Stimulated activated CD8-positive, alpha-beta memory T cell treated with anti-CD3 and anti-CD28 coated beads, Interleukin-7, amount 100 ng/mL, for 48 hours (primary cell): Measurements from ENCODE around the gene C14orf180.

Experiments
- DNase-seq, 2 donors: peaks; one replicate each; pipeline ENCODE4 v3.0.0-alpha.2; 2020; ENCODE audit warnings: low read depth in 1 of 2; ENCODE audit errors: extremely low read depth in 1 of 2

Gene C14orf180

GRCh38 chr14:104560586-104560945 is 19.0 kb upstream of the C14orf180 start:
- DNase-seq: no peak

DNA sequence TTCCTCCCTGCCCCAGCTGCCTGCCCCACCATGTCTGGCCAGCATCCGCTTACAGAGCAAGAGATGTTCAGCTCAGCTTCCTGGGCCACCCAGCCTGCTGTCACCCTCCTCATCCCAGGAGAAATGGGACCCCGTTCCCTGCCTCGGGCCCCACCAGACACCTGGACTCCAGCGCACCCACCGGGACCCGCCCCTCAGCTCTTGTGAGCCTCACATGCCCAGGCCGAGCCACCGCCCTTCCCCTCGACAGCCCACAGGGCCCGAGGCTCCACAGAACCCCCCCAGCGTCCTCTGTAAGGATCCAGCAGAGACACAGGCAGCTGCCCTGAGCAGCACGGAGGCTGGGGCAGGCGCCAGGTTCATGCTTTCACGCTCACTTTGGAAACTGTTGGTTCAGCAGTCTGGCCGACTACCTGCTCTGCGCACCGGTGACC is 18.4 kb upstream of the C14orf180 start:
- no peak for DNase-seq

GRCh38 chr14:104561632-104562495 is 17.7 kb upstream of the C14orf180 start:
- no peak for DNase-seq

DNA sequence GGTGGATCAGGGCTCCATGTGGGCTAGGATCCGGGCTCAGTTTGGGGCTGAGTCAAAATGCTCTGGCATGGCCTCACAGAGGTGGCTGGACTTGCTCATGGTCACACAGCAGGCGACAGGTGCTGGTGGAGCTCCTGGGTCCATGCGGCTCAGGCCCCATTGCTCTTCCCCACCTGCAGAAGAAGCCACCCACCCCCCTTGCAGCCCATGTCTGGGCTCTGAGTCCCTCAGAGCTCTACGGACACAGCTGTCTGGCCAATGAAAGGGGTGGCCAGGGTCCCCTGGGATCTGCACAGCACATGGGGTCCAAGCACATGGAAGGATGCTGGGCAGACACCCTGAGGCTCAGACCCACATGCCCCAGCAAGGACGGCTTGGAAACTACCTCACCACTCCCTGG is 17.0 kb upstream of the C14orf180 start:
- no peak for DNase-seq

DNA sequence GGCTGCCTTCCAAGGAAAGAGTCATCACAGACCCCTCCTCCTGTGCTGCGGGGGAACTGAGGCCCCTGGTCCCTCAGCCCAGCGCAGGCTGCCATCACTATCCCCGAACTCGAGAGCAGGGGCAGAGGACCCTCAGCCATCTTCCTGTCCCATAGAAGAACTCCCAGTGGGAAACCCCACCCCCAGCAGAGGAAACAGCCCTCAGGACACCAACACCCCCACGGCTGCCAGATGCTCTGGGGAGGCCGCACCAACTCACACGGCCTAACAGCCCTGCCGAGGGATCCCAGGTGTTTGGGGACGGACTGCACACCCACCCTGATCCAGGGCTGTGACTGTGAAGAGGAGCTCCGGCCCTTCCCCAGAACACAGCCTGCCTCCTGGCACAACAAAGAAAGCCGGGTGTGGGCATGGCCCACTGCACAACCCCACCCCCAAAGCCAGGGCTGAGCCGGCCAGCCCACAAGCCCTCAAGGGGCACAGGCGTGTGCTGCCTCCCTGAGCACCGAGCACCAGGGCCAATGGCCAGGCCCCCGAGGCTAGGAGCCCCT is 16.3 kb upstream of the C14orf180 start:
- DNase-seq: no peak

- DNase-seq: peak; percentile 22 to 39
These were observed 15.6 kb upstream of the C14orf180 start for GRCh38 chr14:104563742-104564615.

DNA sequence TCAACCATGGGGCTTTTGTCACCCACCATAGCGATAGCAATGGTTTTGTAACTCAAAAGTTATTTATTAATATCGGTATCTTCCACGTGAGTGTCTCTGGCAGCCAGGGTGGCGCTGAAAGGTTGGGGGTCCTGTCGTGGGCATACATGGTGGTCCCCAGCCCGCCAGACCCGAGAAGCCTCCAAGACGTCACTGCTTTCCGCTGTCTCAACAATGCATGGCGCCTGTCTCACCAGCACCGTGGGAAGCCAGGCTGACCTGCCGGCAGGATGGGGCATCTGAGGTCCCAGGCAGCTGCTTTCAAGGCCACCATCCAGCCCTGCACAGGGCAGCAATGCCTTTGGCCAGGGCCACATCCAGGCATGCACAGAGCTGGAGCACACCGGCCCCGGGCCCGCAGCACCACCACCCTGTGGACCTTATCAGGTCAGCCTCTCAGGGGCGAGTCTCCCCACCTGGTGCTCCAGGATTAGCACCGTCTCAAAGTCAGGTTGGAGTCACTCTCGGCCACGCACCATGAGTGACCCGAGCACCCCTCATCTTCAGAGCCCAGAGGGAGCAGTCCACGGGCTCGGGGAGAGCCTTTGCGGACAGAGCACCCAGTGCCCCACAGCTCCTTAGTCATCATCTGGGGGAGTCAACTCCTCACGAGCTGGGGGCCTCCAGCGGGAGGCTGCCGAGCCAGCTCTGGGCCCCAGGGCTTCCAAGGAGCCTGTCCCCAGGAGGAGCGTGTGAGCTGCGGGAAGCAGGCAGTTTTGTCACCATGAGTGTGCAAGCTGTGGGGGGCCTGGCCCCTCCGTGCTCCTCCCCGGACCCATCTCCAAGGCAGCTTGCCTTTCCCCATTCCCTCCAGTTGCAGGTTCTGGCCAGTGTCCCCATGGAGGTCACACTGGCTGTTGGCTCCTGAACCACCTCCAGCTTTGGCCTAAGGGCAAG is 14.6 kb upstream of the C14orf180 start:
- no peak for DNase-seq

DNA sequence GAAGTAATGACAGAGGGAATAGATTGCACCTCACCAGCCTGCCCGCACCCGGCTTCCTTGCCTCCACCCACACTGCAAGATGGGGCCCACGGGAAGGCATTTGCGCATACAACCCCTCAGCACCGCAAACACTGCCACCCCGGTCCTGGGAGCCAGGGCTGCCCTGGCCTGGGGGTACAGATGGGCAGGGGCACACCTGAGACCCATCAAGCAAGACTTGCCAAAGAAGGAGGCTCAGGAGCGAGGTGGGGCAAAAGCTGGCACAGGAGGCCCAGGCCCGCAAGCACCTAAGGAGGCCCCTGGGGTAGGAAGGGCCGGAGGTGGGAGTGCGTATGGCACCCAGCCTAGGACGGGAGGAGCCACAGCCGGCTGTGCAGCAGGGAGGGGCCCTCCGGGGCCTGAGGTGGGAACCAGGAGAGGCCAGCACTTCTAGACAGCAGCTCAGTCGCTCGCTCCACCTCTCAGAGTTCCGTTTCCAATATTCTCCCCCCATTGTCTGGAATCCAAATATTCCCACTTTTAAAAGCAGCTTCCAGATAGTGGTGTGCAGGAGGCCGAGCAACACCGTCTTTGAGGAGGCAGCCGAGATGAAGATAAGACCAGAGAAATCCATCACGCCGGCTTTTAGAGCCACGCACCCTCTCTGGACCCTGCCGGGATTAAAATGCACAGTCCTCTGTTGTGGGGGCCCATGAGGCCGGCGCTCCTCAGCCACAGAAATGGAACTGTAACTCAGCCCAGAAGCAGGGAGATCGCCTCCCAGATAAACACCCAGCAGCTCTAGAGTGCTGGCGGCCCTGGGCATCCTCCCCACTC is 12.2 kb upstream of the C14orf180 start:
- DNase-seq: no peak

DNA sequence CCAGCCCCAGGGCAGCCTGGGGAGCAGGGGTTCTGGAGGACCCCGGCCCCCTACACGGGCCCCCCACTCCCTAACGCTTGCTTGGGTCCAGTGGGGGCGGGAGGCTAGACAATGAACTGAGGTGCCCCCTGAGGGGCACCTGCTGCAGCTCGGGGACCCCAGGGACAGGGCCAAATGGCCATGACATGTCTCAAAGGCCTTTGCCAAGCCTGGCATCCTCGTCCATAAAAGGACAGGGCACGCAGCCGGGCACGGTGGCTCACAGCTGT is 11.7 kb upstream of the C14orf180 start:
- DNase-seq: no peak

GRCh38 chr14:104568620-104569019 is 10.9 kb upstream of the C14orf180 start:
- DNase-seq: no peak

GRCh38 chr14:104569435-104569834 is 10.1 kb upstream of the C14orf180 start:
- DNase-seq: no peak

GRCh38 chr14:104571246-104571645 is 8.3 kb upstream of the C14orf180 start:
- no peak for DNase-seq

GRCh38 chr14:104572024-104572626 is 7.4 kb upstream of the C14orf180 start:
- no peak for DNase-seq

GRCh38 chr14:104572668-104573067 is 6.9 kb upstream of the C14orf180 start:
- DNase-seq: no peak

- DNase-seq: no peak
These were observed 5.6 kb upstream of the C14orf180 start for GRCh38 chr14:104573930-104574329.

DNA sequence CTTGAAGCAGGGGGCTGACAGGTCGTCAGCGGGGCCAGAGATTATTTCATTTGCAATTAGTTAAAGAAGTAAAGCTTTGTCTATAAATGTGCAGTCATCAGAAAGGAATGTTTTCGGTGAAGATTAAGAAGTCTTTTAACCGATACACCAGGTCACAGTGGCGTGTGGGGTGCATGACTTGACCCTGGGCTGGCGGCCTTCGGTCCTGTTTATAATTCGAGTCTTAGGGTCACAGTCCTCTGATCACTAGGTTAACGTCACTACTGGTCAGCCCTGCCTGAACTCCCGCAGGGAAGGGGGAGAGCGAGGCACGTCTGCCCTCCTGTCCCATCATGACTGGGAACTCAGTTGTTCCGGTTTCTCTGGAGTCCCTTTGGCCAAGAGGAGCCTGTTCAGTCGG is 5.0 kb upstream of the C14orf180 start:
- DNase-seq: no peak

DNA sequence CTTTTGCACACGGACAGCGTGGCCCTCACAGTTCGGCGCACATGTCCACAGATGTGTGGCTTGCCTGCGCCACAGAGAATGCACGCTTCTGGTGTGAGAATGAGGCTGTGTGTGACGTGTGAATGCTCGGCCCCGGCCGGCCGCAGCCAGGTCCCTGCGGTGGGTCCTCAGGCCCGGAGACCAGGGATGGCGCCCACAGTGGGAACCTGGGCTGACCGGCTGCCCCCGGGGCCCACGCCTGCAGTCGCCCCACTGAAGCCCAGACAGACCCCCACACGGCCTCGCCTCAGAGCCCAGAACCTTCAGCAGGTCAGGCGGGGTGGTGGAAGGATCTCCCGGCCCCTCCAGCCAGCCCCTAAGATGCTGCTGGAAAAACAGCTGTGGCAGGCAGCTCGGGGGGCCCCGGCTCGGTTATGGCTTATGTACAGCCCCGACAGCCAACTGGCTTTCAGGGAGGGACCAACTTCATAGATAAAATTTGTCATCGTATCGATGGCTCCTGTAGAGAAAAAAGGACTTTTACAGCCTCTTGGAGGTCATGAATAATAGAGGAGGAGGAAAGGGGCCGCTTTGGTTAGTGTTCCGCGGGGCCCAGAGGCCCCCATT is 4.5 kb upstream of the C14orf180 start:
- no peak for DNase-seq

- DNase-seq: no peak
These were observed 3.2 kb upstream of the C14orf180 start for GRCh38 chr14:104576232-104576969.

DNA sequence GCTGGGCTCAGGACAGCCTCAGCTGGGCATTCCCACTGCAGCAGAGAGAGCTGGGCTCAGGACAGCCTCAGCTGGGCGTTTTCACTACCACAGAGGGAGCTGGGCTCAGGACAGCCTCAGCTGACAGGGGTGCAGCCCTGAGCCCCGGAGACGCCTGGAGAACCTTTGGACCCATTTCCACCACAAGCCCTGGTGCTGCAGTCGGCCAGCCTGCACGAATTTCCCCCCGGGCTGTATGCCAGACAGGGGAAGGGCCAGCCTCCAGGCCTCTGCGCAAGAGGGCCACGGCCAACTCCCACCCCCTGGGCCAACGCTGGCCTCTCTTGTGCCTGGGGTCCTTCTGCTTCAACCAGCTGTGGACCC is 2.6 kb upstream of the C14orf180 start:
- DNase-seq: no peak
